Liver (tissue), 9 donors: ENCODE data around the gene GPR137C. TPM values are rescaled to one million over a fixed set of nuclear protein-coding genes. Genes with fewer than 3 reads are reported as not detected.

Source experiments
- DNase-seq: peaks from one replicate; pipeline ENCODE4 v3.0.0-alpha.2; 2017; ENCODE audit warnings: low spot score
- H3K27ac ChIP-seq, 2 donors: one replicate each; pipeline ENCODE4 v1.7.0; 2013; ENCODE audit warnings: inconsistent platforms in 2 of 2, low read length in 2 of 2, control low read depth in 1 of 2, low read depth in 1 of 2, mild to moderate bottlenecking in 1 of 2
- H3K27me3 ChIP-seq, 4 donors: one replicate each; pipeline versions ENCODE4 v1.6.1 to v1.7.0; 2013; ENCODE audit warnings: low read length in 3 of 4, inconsistent platforms in 1 of 4, mild to moderate bottlenecking in 1 of 4, moderate library complexity in 1 of 4; ENCODE audit not compliant: control insufficient read depth in 4 of 4, insufficient read depth in 4 of 4
- H3K36me3 ChIP-seq, 4 donors: one replicate each; pipeline versions ENCODE4 v1.6.1 to v1.7.0; 2013; ENCODE audit warnings: low read length in 3 of 4, mild to moderate bottlenecking in 3 of 4, low read depth in 1 of 4, moderate library complexity in 1 of 4; ENCODE audit not compliant: control insufficient read depth in 4 of 4, insufficient read depth in 3 of 4
- H3K4me1 ChIP-seq, 4 donors: one replicate each; pipeline versions ENCODE4 v1.6.1 to v1.7.0; 2013; ENCODE audit warnings: low read length in 3 of 4, mild to moderate bottlenecking in 3 of 4, moderate library complexity in 1 of 4; ENCODE audit not compliant: control insufficient read depth in 4 of 4, insufficient read depth in 4 of 4
- H3K4me3 ChIP-seq, 3 donors: one replicate each; pipeline versions ENCODE4 v1.6.1 to v1.7.0; 2013; ENCODE audit warnings: low read length in 3 of 3, control low read depth in 1 of 3, low read depth in 1 of 3, mild to moderate bottlenecking in 1 of 3
- H3K9ac ChIP-seq, 2 donors: one replicate each; pipeline ENCODE4 v1.7.0; 2013; ENCODE audit warnings: low read length in 2 of 2, mild to moderate bottlenecking in 2 of 2, moderate library complexity in 2 of 2, control low read depth in 1 of 2, low read depth in 1 of 2
- H3K9me3 ChIP-seq, 4 donors: one replicate each; pipeline versions ENCODE4 v1.6.1 to v1.7.0; 2013; ENCODE audit warnings: low read length in 3 of 4; ENCODE audit not compliant: control insufficient read depth in 4 of 4
- ATF3 ChIP-seq: IDR thresholded peaks from 2 replicates; pipeline ENCODE4 v1.6.1; 2016; ENCODE audit warnings: antibody characterized with exemption
- CTCF ChIP-seq: fragments of 150-350 bp; IDR thresholded peaks from 2 replicates; pipeline ENCODE4 v1.5.1; 2017; ENCODE audit warnings: improper control_type of control experiment, low read depth, low read length; ENCODE audit not compliant: missing input control
- EGR1 ChIP-seq, 2 donors: IDR thresholded peaks; 2 replicates each; pipeline ENCODE4 v1.6.1; 2016 to 2018; ENCODE audit warnings: antibody characterized with exemption in 2 of 2, low read depth in 2 of 2
- FOXA1 ChIP-seq: IDR thresholded peaks from 2 replicates; pipeline ENCODE4 v1.6.1; 2016; ENCODE audit warnings: antibody characterized with exemption
- FOXA2 ChIP-seq: IDR thresholded peaks from 2 replicates; pipeline ENCODE4 v1.6.1; 2016; ENCODE audit warnings: antibody characterized with exemption
- GABPA ChIP-seq, 2 donors: IDR thresholded peaks in 1 of 2; conservative IDR thresholded peaks in 1 of 2; 2 replicates each; pipeline ENCODE4 v1.6.1; 2016; ENCODE audit warnings: antibody characterized with exemption in 2 of 2, mild to moderate bottlenecking in 1 of 2, moderate library complexity in 1 of 2
- HNF4A ChIP-seq, 2 donors: conservative IDR thresholded peaks; 2 replicates each; pipeline ENCODE4 v1.6.1; 2016; ENCODE audit warnings: antibody characterized with exemption in 2 of 2, mild to moderate bottlenecking in 2 of 2
- JUND ChIP-seq, 2 donors: IDR thresholded peaks; 2 replicates each; pipeline ENCODE4 v1.6.1; 2016; ENCODE audit warnings: antibody characterized with exemption in 2 of 2
- MAX ChIP-seq: IDR thresholded peaks from 2 replicates; pipeline ENCODE4 v1.6.1; 2016; ENCODE audit warnings: antibody characterized with exemption
- NR2F2 ChIP-seq: IDR thresholded peaks from 2 replicates; pipeline ENCODE4 v1.6.1; 2016; ENCODE audit warnings: antibody characterized with exemption
- REST ChIP-seq: IDR thresholded peaks from 2 replicates; pipeline ENCODE4 v1.6.1; 2016; ENCODE audit warnings: antibody characterized with exemption, mild to moderate bottlenecking
- RXRA ChIP-seq, 2 donors: IDR thresholded peaks; 2 replicates each; pipeline ENCODE4 v1.6.1; 2017 to 2018; ENCODE audit warnings: antibody characterized with exemption in 2 of 2, mild to moderate bottlenecking in 1 of 2
- SP1 ChIP-seq: IDR thresholded peaks from 2 replicates; pipeline ENCODE4 v1.6.1; 2018; ENCODE audit warnings: antibody characterized with exemption, mild to moderate bottlenecking
- YY1 ChIP-seq: IDR thresholded peaks from 2 replicates; pipeline ENCODE4 v1.6.1; 2016; ENCODE audit warnings: antibody characterized with exemption, mild to moderate bottlenecking
- WGBS: extraction: QIAGEN DNeasy Blood & Tissue Kit; methylation state at CpG from one replicate; pipeline ENCODE4 v1.1.7; 2013; 5-methylcytosine and 5-hydroxymethylcytosine counted together
- polyA plus RNA-seq, 2 donors: library from polyadenylated mRNA; stranded (reverse) in 1 of 2; unstranded in 1 of 2; fragments of 200-250 nt in 1 of 2; fragments of >200 nt in 1 of 2; fragmentation: Nextera tagmentation in 1 of 2; extraction: Ambion mirVana in 1 of 2; gene quantifications; one replicate each; pipeline versions ENCODE4 v1.2.1 to v1.2.3, GENCODE V29; 2013 to 2015
- total RNA-seq, 2 donors: library from RNA; depleted of rRNA; stranded (reverse); fragments of >200 nt; gene quantifications; one replicate each; pipeline ENCODE4 v1.2.3, GENCODE V29; 2014
- TF ChIP-seq, protein P1 (sequence below): IDR thresholded peaks from 2 replicates; pipeline ENCODE4 v1.6.1; 2016; ENCODE audit warnings: antibody characterized with exemption
- donor health status: healthy.
- donor health status: healthy.
- donor health status: healthy.
- donor health status: healthy.
- donor health status: healthy.

GPR137C gene
- total and polyA plus RNA-seq, 4 donors, result 0.14 to 1.3 (median 0.33) TPM

- peaks cover 0 to 7% (median 0%) of the 10 kb centered on the region in 4 donors for H3K36me3 ChIP-seq
- H3K9ac ChIP-seq, result no peak overlapping the region
- no peak for TF ChIP-seq FOXA1
- TF ChIP-seq CTCF, result no peak
- TF ChIP-seq REST, result no peak
- no peak for TF ChIP-seq MAX
- TF ChIP-seq, protein P1, sequence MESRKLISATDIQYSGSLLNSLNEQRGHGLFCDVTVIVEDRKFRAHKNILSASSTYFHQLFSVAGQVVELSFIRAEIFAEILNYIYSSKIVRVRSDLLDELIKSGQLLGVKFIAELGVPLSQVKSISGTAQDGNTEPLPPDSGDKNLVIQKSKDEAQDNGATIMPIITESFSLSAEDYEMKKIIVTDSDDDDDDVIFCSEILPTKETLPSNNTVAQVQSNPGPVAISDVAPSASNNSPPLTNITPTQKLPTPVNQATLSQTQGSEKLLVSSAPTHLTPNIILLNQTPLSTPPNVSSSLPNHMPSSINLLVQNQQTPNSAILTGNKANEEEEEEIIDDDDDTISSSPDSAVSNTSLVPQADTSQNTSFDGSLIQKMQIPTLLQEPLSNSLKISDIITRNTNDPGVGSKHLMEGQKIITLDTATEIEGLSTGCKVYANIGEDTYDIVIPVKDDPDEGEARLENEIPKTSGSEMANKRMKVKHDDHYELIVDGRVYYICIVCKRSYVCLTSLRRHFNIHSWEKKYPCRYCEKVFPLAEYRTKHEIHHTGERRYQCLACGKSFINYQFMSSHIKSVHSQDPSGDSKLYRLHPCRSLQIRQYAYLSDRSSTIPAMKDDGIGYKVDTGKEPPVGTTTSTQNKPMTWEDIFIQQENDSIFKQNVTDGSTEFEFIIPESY, result no peak
- no peak for TF ChIP-seq SP1
- no peak for TF ChIP-seq EGR1 (IDR thresholded peaks at IDR 0.05; ENCODE audit: low read depth in 2 of 2)
- no peak for TF ChIP-seq JUND (IDR thresholded peaks at IDR 0.05)
- TF ChIP-seq YY1, result no peak
- TF ChIP-seq RXRA (IDR thresholded peaks at IDR 0.05), result no peak
- TF ChIP-seq GABPA (IDR thresholded peaks at IDR 0.05 in 1 of 2, conservative IDR thresholded peaks at IDR 0.05 in 1 of 2), result no peak
- TF ChIP-seq NR2F2, result no peak
- no peak for TF ChIP-seq HNF4A (conservative IDR thresholded peaks at IDR 0.05)
- no peak for TF ChIP-seq ATF3
- no peaks in the 10 kb centered on the region for H3K9me3 ChIP-seq
- H3K4me1 ChIP-seq, result peaks cover 0 to 1% (median 0%) of the 10 kb centered on the region in 4 donors
- no peak for DNase-seq
- H3K4me3 ChIP-seq, result no peak overlapping the region
- no peak overlapping the region for H3K27ac ChIP-seq
- H3K27me3 ChIP-seq, result no peaks in the 10 kb centered on the region
Measured at GRCh38 chr14:52522581-52523345, 29.9 kb upstream of the GPR137C start.

DNA sequence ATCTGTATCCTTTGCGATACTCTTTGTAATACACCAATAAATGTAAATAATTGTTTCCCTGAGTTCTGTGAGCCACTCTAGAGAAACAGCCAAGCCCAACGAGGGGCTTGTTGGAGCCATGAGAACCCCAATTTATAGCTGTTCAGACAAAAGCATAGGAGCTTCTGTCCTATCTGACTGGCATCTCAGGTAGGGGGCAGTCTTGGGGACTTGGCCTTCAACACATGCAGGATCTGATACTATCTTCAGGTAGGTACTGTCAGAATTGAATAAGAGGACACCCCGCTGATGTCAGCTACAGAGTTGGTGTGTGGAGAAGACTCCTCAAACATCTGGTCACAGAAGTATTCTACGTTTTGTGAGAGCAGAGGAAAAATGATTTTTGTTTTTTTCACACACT lies 25.6 kb upstream of the GPR137C start:
- Histone ChIP-seq H3K4me3 (no peak overlapping the region), H3K4me1 (peaks cover 0 to 1% (median 0%) of the 10 kb centered on the region in 4 donors), H3K9me3 (no peaks in the 10 kb centered on the region), H3K27ac (no peak overlapping the region), H3K27me3 (no peaks in the 10 kb centered on the region), H3K36me3 (peaks cover 0 to 7% (median 0%) of the 10 kb centered on the region in 4 donors), H3K9ac (no peak overlapping the region)
- WGBS, result 94% methylated on average over 4 of the region's 4 CpGs
- no peak for DNase-seq
- TF ChIP-seq REST (no peak), HNF4A (conservative IDR thresholded peaks at IDR 0.05) (no peak), FOXA2 (no peak)
